K562 (cell line): ENCODE data around the gene JUP. TPM values are rescaled to one million over a fixed set of nuclear protein-coding genes. Genes with fewer than 3 reads are reported as not detected.

Experiments
- ARID1B ChIP-seq: fragments of 450-650 bp; IDR thresholded peaks from 2 replicates; pipeline ENCODE4 v1.6.1; 2016; ENCODE audit warnings: antibody characterized with exemption, mild to moderate bottlenecking, inconsistent platforms
- ARID3B ChIP-seq: fragments of 250-450 bp; sonication (Bioruptor Pico); IDR thresholded peaks from 2 replicates; pipeline ENCODE4 v1.4.0; 2020; ENCODE audit warnings: borderline replicate concordance
- ARID4B ChIP-seq: sonication (generic); formaldehyde crosslinking; IDR thresholded peaks from 2 replicates; pipeline ENCODE4 v1.8.0; 2022; ENCODE audit warnings: mild to moderate bottlenecking, missing genetic modification reagents
- EWSR1 ChIP-seq: fragments of 450-650 bp; IDR thresholded peaks from 2 replicates; pipeline ENCODE4 v1.6.1; 2018; ENCODE audit warnings: borderline replicate concordance, mild to moderate bottlenecking, low read depth, moderate library complexity; ENCODE audit not compliant: partially characterized antibody
- FOXA1 ChIP-seq: fragments of 450-650 bp; IDR thresholded peaks from 2 replicates; pipeline ENCODE4 v1.6.1; 2016; ENCODE audit warnings: mild to moderate bottlenecking, borderline replicate concordance
- GATAD2B ChIP-seq: fragments of 450-650 bp; IDR thresholded peaks from 2 replicates; pipeline ENCODE4 v1.6.1; 2017; ENCODE audit warnings: mild to moderate bottlenecking, borderline replicate concordance
- GTF2F1 ChIP-seq: IDR thresholded peaks from 2 replicates; pipeline ENCODE4 v1.6.1; 2011; ENCODE audit warnings: low read depth, low read length, improper control_type of control experiment
- NR4A1 ChIP-seq, 2 experiments: fragments of 250-450 bp in 1 of 2; fragments of 450-650 bp in 1 of 2; sonication (Bioruptor Pico) in 1 of 2; IDR thresholded peaks; 2 replicates each; pipeline versions ENCODE4 v1.4.0 to v1.6.1; 2016 to 2020; ENCODE audit warnings: mild to moderate bottlenecking in 2 of 2, missing compliant biosample characterization in 1 of 2, missing genetic modification characterization in 1 of 2, moderate library complexity in 1 of 2
- PHTF2 ChIP-seq: fragments of 250-450 bp; sonication (Bioruptor Pico); IDR thresholded peaks from 2 replicates; pipeline ENCODE4 v1.5.0; 2021; ENCODE audit warnings: mild to moderate bottlenecking
- PURB ChIP-seq: sonication (generic); formaldehyde crosslinking; IDR thresholded peaks from 2 replicates; pipeline ENCODE4 v1.9.0; 2021; ENCODE audit warnings: low read depth, mild to moderate bottlenecking, missing genetic modification reagents
- PYGO2 ChIP-seq: fragments of 450-650 bp; IDR thresholded peaks from 2 replicates; pipeline ENCODE4 v1.6.1; 2016; ENCODE audit warnings: mild to moderate bottlenecking, missing genetic modification characterization, moderate library complexity, missing compliant biosample characterization
- RNF2 ChIP-seq: sonication (generic); IDR thresholded peaks from 2 replicates; pipeline ENCODE4 v1.6.1; 2016
- SMAD1 ChIP-seq: fragments of 150-350 bp; IDR thresholded peaks from 2 replicates; pipeline ENCODE4 v1.6.1; 2014; ENCODE audit warnings: low read length, low read depth; ENCODE audit not compliant: partially characterized antibody
- SMARCC2 ChIP-seq: fragments of 450-650 bp; IDR thresholded peaks from 2 replicates; pipeline ENCODE4 v1.6.1; 2017; ENCODE audit warnings: antibody characterized with exemption, moderate library complexity, mild to moderate bottlenecking, low read depth
- TSC22D4 ChIP-seq: fragments of 450-650 bp; IDR thresholded peaks from 2 replicates; pipeline ENCODE4 v1.6.1; 2016; ENCODE audit warnings: missing genetic modification characterization, missing biosample characterization, control low read depth
- USF2 ChIP-seq: sonication (generic); formaldehyde crosslinking; IDR thresholded peaks from 2 replicates; pipeline ENCODE4 v1.5.0; 2020; ENCODE audit warnings: missing genetic modification reagents
- XRCC4 ChIP-seq: IDR thresholded peaks from one replicate; pipeline ENCODE4 v1.6.1; 2011; ENCODE audit not compliant: insufficient read depth, insufficient read length; ENCODE audit errors: extremely low read depth
- ZNF12 ChIP-seq: sonication (generic); formaldehyde crosslinking; IDR thresholded peaks from 2 replicates; pipeline ENCODE4 v1.4.0; 2020; ENCODE audit warnings: mild to moderate bottlenecking, missing genetic modification reagents
- ZNF124 ChIP-seq: sonication (generic); formaldehyde crosslinking; IDR thresholded peaks from 2 replicates; pipeline ENCODE4 v1.8.1; 2022; ENCODE audit warnings: missing genetic modification reagents
- ZNF347 ChIP-seq: fragments of 450-650 bp; formaldehyde crosslinking; IDR thresholded peaks from 2 replicates; pipeline ENCODE4 v1.4.0; 2020; ENCODE audit warnings: low read depth, mild to moderate bottlenecking, moderate library complexity
- ZNF445 ChIP-seq: fragments of 250-450 bp; sonication (Bioruptor Pico); IDR thresholded peaks from 2 replicates; pipeline ENCODE4 v1.4.0; 2020; ENCODE audit warnings: low read depth, mild to moderate bottlenecking, moderate library complexity
- polyA plus RNA-seq, 8 experiments: library from polyadenylated mRNA; depleted of rRNA in 4 of 8; stranded (reverse) in 5 of 8; unstranded in 3 of 8; fragments of >200 nt; fragmentation: Nextera tagmentation in 2 of 8; fragmentation: Illumina TruSeq in 1 of 8; extraction: Ambion mirVana in 2 of 8; extraction: Trizol in 1 of 8; gene quantifications; 2 replicates each; pipeline versions ENCODE4 v1.2.1 to v1.2.3, GENCODE V29; 2011 to 2014; ENCODE audit warnings: inconsistent platforms in 1 of 8, missing spikeins in 1 of 8
- total RNA-seq, 7 experiments: library from RNA; depleted of rRNA in 6 of 7; stranded (reverse); fragments of >200 nt in 6 of 7; fragmentation: Illumina TruSeq in 2 of 7; extraction: Trizol in 2 of 7; gene quantifications; 2 replicates each; pipeline versions ENCODE4 v1.2.1 to v1.2.3, GENCODE V29; 2011 to 2021; ENCODE audit warnings: low replicate concordance in 1 of 7

JUP gene
- total and polyA plus RNA-seq, 9 of the 15 experiments (the other 6 are each of a cell fraction or from before 2014, with no cell fraction given): 6.4 to 177 (median 31.2) TPM

- TF ChIP-seq ARID4B: no peak
- no peak for TF ChIP-seq ARID1B
- TF ChIP-seq PYGO2 (tag): no peak
- TF ChIP-seq ZNF124: no peak
- no peak for TF ChIP-seq NR4A1 (CRISPR knock-in tag; IDR thresholded peaks at IDR 0.05)
- no peak for TF ChIP-seq NR4A1 (tag; IDR thresholded peaks at IDR 0.05)
- no peak for TF ChIP-seq SMARCC2
- TF ChIP-seq GTF2F1: no peak
- TF ChIP-seq PHTF2 (CRISPR knock-in tag): no peak
- no peak for TF ChIP-seq SMAD1
- no peak for TF ChIP-seq ZNF445
- no peak for TF ChIP-seq XRCC4
- no peak for TF ChIP-seq ARID3B (CRISPR knock-in tag)
- no peak for TF ChIP-seq TSC22D4 (tag)
- TF ChIP-seq PURB (CRISPR knock-in tag): no peak
- TF ChIP-seq USF2 (CRISPR knock-in tag): no peak
- TF ChIP-seq FOXA1: no peak
- TF ChIP-seq ZNF12 (CRISPR knock-in tag): no peak
- no peak for TF ChIP-seq EWSR1
- TF ChIP-seq ZNF347 (CRISPR knock-in tag): no peak
- no peak for TF ChIP-seq GATAD2B
- TF ChIP-seq RNF2: no peak
Observed at GRCh38 chr17:41835800-41836549, 49.5 kb upstream of the JUP start, which contains the start of gene NT5C3B (continued).
